Measurements from ENCODE around the gene LONP1.

The LONP1 gene

GRCh38 chr19:5677580-5677979, 42.4 kb downstream of the LONP1 start:
- DNase-seq: no peak

- no peak for DNase-seq
Measured at GRCh38 chr19:5677136-5677535, 42.8 kb downstream of the LONP1 start.

GRCh38 chr19:5676772-5677105, 43.2 kb downstream of the LONP1 start:
- no peak for DNase-seq

- DNase-seq: no peak
Measured at GRCh38 chr19:5676105-5676771, 43.7 kb downstream of the LONP1 start.

GRCh38 chr19:5674714-5675113, 45.2 kb downstream of the LONP1 start:
- DNase-seq: no peak

GRCh38 chr19:5673752-5674151, 46.2 kb downstream of the LONP1 start:
- DNase-seq: no peak

GRCh38 chr19:5672708-5673459, 47.1 kb downstream of the LONP1 start:
- DNase-seq: no peak

- DNase-seq: no peak
Measured at GRCh38 chr19:5671600-5671999, 48.3 kb downstream of the LONP1 start.

- DNase-seq: no peak
Measured at GRCh38 chr19:5669212-5669611, 50.7 kb downstream of the LONP1 start.

- DNase-seq: no peak
Measured at GRCh38 chr19:5667751-5668271, 52.1 kb downstream of the LONP1 start.

- DNase-seq: no peak
Measured at GRCh38 chr19:5666921-5667610, 52.9 kb downstream of the LONP1 start.

GRCh38 chr19:5665781-5666513, 54.0 kb downstream of the LONP1 start:
- no peak for DNase-seq

GRCh38 chr19:5664515-5664914, 55.4 kb downstream of the LONP1 start:
- no peak for DNase-seq

- DNase-seq: no peak
Measured at GRCh38 chr19:5663904-5664303, 56.0 kb downstream of the LONP1 start.

- no peak for DNase-seq
Measured at GRCh38 chr19:5661483-5661882, 58.5 kb downstream of the LONP1 start.

GRCh38 chr19:5655412-5655811, 64.5 kb downstream of the LONP1 start:
- no peak for DNase-seq

GRCh38 chr19:5654931-5655330, 65.0 kb downstream of the LONP1 start:
- DNase-seq: no peak

GRCh38 chr19:5652261-5652660, 67.7 kb downstream of the LONP1 start:
- DNase-seq: no peak

GRCh38 chr19:5651361-5651760, 68.6 kb downstream of the LONP1 start:
- no peak for DNase-seq

- DNase-seq: no peak
Measured at GRCh38 chr19:5648464-5648863, 71.5 kb downstream of the LONP1 start.

GRCh38 chr19:5646703-5647102, 73.2 kb downstream of the LONP1 start:
- no peak for DNase-seq

GRCh38 chr19:5645409-5645808, 74.5 kb downstream of the LONP1 start:
- DNase-seq: no peak

GRCh38 chr19:5644037-5644436, 75.9 kb downstream of the LONP1 start:
- DNase-seq: no peak

Data from activated CD4-positive, alpha-beta T cell treated with anti-CD3 and anti-CD28 coated beads, Interleukin-2, amount 50 U/mL, for 4 hours (primary cell).